GM12878 (cell line): ENCODE data around the gene ANKRD13D. TPM values are rescaled to one million over a fixed set of nuclear protein-coding genes. Genes with fewer than 3 reads are reported as not detected.
A peak's percentile ranks its signal among the peaks of the same experiment; 100 is the strongest.

Experiments used
- ATAC-seq: fragments of 200-7000 bp; cut with Tn5 transposase; 3 replicates; pipeline ENCODE4 v1.9.1; 2020; ENCODE audit warnings: mild to moderate bottlenecking, moderate library complexity
- BruUV-seq: library from RNA; stranded (reverse); fragments of 400-500 nt; replicated peaks from 2 replicates; lab custom pipeline; 2021; lab: Mats Ljungman, UMichigan
- CTCF ChIA-PET: fragments of 300-600 bp; sonication (Branson Sonifier 250); formaldehyde crosslinking; extraction: SDS; loops from one replicate; lab custom pipeline; 2021; ENCODE audit warnings: inconsistent platforms; lab: Yijun Ruan, JAX
- POLR2A ChIA-PET: fragments of 350-600 bp; formaldehyde crosslinking; extraction: SDS; loops from one replicate; lab custom pipeline; 2021; ENCODE audit warnings: inconsistent platforms; lab: Charles Lee
- RAD21 ChIA-PET: fragments of 300-600 bp; sonication (Branson Sonifier 250); formaldehyde crosslinking; loops from one replicate; lab custom pipeline; 2023; ENCODE audit warnings: antibody characterized with exemption; ENCODE audit not compliant: unreplicated experiment; lab: Charles Lee
- SMC1A ChIA-PET: fragments of 300-600 bp; sonication (Branson Sonifier 250); formaldehyde crosslinking; loops from one replicate; lab custom pipeline; 2023; ENCODE audit not compliant: unreplicated experiment, uncharacterized antibody; lab: Charles Lee
- DNase-seq: peaks from one replicate; pipeline ENCODE4 v3.0.0-alpha.2; 2011; ENCODE audit warnings: low read depth, low spot score
- FAIRE-seq: peaks from 3 replicates; lab custom pipeline; 2011; peaks lifted over from hg19 to GRCh38; lab: Jason Lieb, UNC
- H2AFZ ChIP-seq: 2 replicates; pipeline ENCODE4 v1.6.0; 2011; ENCODE audit warnings: low read depth, low read length, control low read depth; ENCODE audit not compliant: control insufficient read depth
- H3K27ac ChIP-seq: 2 replicates; pipeline ENCODE4 v1.5.1; 2011; ENCODE audit warnings: control low read depth; ENCODE audit not compliant: control insufficient read depth, insufficient read depth
- H3K27me3 ChIP-seq, 2 experiments: replicated peaks in 1 of 2; 2 replicates each; pipeline versions ENCODE4 v1.6.0 to v1.6.1; 2011; ENCODE audit warnings: low read length in 1 of 2; ENCODE audit not compliant: control insufficient read depth in 2 of 2, insufficient read depth in 2 of 2
- H3K36me3 ChIP-seq, 2 experiments: 2 replicates each; pipeline ENCODE4 v1.5.1; 2011; ENCODE audit warnings: low read length in 1 of 2; ENCODE audit not compliant: control insufficient read depth in 2 of 2, insufficient read depth in 2 of 2
- H3K4me1 ChIP-seq: 2 replicates; pipeline ENCODE4 v1.6.1; 2011; ENCODE audit warnings: mild to moderate bottlenecking, low read length, moderate library complexity, mixed read lengths; ENCODE audit not compliant: control insufficient read depth, insufficient read depth
- H3K4me2 ChIP-seq: 2 replicates; pipeline ENCODE4 v1.6.0; 2011; ENCODE audit warnings: control low read depth; ENCODE audit not compliant: control insufficient read depth, insufficient read depth
- H3K4me3 ChIP-seq: fragments of 200-600 bp; sonication (generic); 2 replicates; pipeline ENCODE4 v1.5.1; 2016
- H3K79me2 ChIP-seq: 2 replicates; pipeline ENCODE4 v1.6.0; 2011; ENCODE audit warnings: low read length; ENCODE audit not compliant: control insufficient read depth, insufficient read depth
- H3K9ac ChIP-seq: 2 replicates; pipeline ENCODE4 v1.8.0; 2011; ENCODE audit warnings: low read length, control low read depth, mixed read lengths; ENCODE audit not compliant: control insufficient read depth, insufficient read depth
- H3K9me3 ChIP-seq: replicated peaks from 3 replicates; pipeline ENCODE4 v1.5.1; 2011; ENCODE audit warnings: mild to moderate bottlenecking, low read length; ENCODE audit not compliant: control insufficient read depth, insufficient read depth
- H4K20me1 ChIP-seq: 2 replicates; pipeline ENCODE4 v1.6.0; 2011; ENCODE audit not compliant: control insufficient read depth, insufficient read depth
- CREM ChIP-seq: IDR thresholded peaks from 2 replicates; pipeline ENCODE4 v1.6.1; 2014; ENCODE audit warnings: antibody characterized with exemption, low read depth
- IRF4 ChIP-seq: IDR thresholded peaks from 2 replicates; pipeline ENCODE4 v1.6.1; 2011; ENCODE audit warnings: low read depth, low read length
- KDM1A ChIP-seq: fragments of 200-600 bp; sonication (generic); IDR thresholded peaks from 2 replicates; pipeline ENCODE4 v1.6.1; 2016; ENCODE audit warnings: borderline replicate concordance
- LARP7 ChIP-seq: fragments of 450-650 bp; IDR thresholded peaks from 2 replicates; pipeline ENCODE4 v1.6.1; 2017; ENCODE audit warnings: mild to moderate bottlenecking
- POLR2A ChIP-seq: IDR thresholded peaks from 2 replicates; pipeline ENCODE4 v1.6.1; 2011; ENCODE audit warnings: low read depth, mild to moderate bottlenecking, low read length
- SP1 ChIP-seq: IDR thresholded peaks from one replicate; pipeline ENCODE4 v1.6.1; 2011; ENCODE audit warnings: low read depth, low read length
- WGBS: methylation state at CpG from one replicate; pipeline ENCODE4 v1.1.6; 2016; ENCODE audit warnings: low lambda C conversion rate; ENCODE audit not compliant: insufficient replicate concordance, insufficient coverage; ENCODE audit errors: missing lambda C conversion rate; 5-methylcytosine and 5-hydroxymethylcytosine counted together
- in situ Hi-C: fragments of 300-500 bp; cut with MboI; formaldehyde crosslinking; loops from 9 replicates; pipeline ENCODE4 v1.14.3; 2018; ENCODE audit warnings: mixed read lengths
- intact Hi-C: fragments of 100-400 bp; cut with micrococcal nuclease; formaldehyde crosslinking; loops from one replicate; pipeline ENCODE4 v1.14.2; 2022; ENCODE audit not compliant: unreplicated experiment
- polyA plus RNA-seq, 11 experiments: library from polyadenylated mRNA; depleted of rRNA in 4 of 11; unstranded in 6 of 11; stranded (reverse) in 5 of 11; fragments of >200 nt; fragmentation: Nextera tagmentation in 4 of 11; fragmentation: Illumina TruSeq in 1 of 11; extraction: Ambion mirVana in 4 of 11; extraction: Trizol in 1 of 11; gene quantifications; 1 replicate in 1 of 11; 2 replicates in 10 of 11; pipeline versions ENCODE4 v1.2.1 to v1.2.3, GENCODE V29; 2011 to 2016; ENCODE audit warnings: inconsistent platforms in 2 of 11, missing spikeins in 2 of 11, low read depth in 1 of 11
- total RNA-seq, 4 experiments: library from RNA; depleted of rRNA in 3 of 4; stranded (reverse); fragments of >200 nt in 3 of 4; fragmentation: Illumina TruSeq in 1 of 4; extraction: Trizol in 1 of 4; gene quantifications; 2 replicates each; pipeline versions ENCODE4 v1.2.1 to v1.2.3, GENCODE V29; 2013 to 2021
- TF ChIP-seq, protein P1 (sequence below): fragments of 450-650 bp; IDR thresholded peaks from 2 replicates; pipeline ENCODE4 v1.6.1; 2017; ENCODE audit warnings: mild to moderate bottlenecking, low read depth, inconsistent platforms; ENCODE audit not compliant: poor library complexity, severe bottlenecking

ANKRD13D gene
- total and polyA plus RNA-seq, 10 of the 15 experiments (the other 5 are each of a cell fraction or from before 2014, with no cell fraction given) = 2.0 to 56.2 (median 21.4) TPM

DNA sequence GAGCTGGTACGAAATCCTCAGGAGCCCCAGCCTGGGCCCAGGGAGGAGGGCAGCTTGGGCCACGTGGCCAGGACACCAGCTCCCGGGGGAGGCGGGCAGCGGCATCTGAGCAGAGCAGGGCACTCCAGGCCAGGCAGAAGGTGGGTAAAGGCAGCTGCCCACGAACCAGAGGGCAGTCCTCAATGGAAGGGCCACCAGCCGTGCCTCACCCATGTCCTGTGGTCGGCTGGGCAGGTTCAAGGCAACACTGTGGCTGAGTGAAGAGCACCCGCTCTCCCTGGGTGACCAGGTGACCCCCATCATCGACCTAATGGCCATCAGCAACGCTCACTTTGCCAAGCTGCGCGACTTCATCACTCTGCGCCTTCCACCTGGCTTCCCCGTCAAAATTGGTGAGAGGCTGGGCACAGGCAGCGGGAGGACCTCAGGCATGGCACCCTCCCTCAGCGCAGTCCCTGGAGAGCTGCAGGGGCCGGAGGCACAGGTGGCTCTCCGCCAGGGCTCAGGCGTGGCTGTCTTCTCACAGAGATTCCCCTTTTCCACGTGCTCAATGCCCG is 11.7 kb downstream of the ANKRD13D start:
- Histone ChIP-seq H4K20me1 (no peaks in the 10 kb centered on the region), H3K27me3 (no peaks in the 10 kb centered on the region), H3K4me1 (no peaks in the 10 kb centered on the region), H2AFZ (no peak overlapping the region), H3K9me3 (peaks cover 5% of the 10 kb centered on the region; the same call in 2 of the 3 replicates), H3K4me3 (no peak overlapping the region), H3K9ac (no peak overlapping the region), H3K36me3 (peaks cover 7 to 22% of the 10 kb centered on the region in 2 experiments), H3K4me2 (no peak overlapping the region), H3K79me2 (no peaks in the 10 kb centered on the region; the same call in 1 of the 2 replicates), H3K27ac (no peak overlapping the region)
- TF ChIP-seq, protein P1, sequence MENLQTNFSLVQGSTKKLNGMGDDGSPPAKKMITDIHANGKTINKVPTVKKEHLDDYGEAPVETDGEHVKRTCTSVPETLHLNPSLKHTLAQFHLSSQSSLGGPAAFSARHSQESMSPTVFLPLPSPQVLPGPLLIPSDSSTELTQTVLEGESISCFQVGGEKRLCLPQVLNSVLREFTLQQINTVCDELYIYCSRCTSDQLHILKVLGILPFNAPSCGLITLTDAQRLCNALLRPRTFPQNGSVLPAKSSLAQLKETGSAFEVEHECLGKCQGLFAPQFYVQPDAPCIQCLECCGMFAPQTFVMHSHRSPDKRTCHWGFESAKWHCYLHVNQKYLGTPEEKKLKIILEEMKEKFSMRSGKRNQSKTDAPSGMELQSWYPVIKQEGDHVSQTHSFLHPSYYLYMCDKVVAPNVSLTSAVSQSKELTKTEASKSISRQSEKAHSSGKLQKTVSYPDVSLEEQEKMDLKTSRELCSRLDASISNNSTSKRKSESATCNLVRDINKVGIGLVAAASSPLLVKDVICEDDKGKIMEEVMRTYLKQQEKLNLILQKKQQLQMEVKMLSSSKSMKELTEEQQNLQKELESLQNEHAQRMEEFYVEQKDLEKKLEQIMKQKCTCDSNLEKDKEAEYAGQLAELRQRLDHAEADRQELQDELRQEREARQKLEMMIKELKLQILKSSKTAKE = no peak
- TF ChIP-seq KDM1A = no peak
- TF ChIP-seq LARP7 = no peak
- peak; percentile 37; the same call in 1 of the 2 replicates for TF ChIP-seq POLR2A
- no peak for TF ChIP-seq CREM
- TF ChIP-seq IRF4 = no peak
- no peak for TF ChIP-seq SP1
- WGBS = 84% methylated on average over 21 of the region's 22 CpGs
- intact Hi-C loops = no loop called here
- ChIA-PET SMC1A (no interaction called here), CTCF (no interaction called here), RAD21 (no interaction called here), POLR2A (interaction anchor here (1.0 kb wide), 1 partner anchor 15 kb away, joined by 3 read pairs; no protein-coding TSS in a partner anchor)
- no peak for FAIRE-seq
- DNase-seq = no peak
- BruUV-seq = no TSS peak
- ATAC-seq = no peak
- in situ Hi-C loops = no loop called here
